AG04450 (cell line): ENCODE data around the gene DBP. TPM values are rescaled to one million over a fixed set of nuclear protein-coding genes. Genes with fewer than 3 reads are reported as not detected.

Experiments used
- CTCF ChIA-PET: fragments of 300-600, 350-600 bp; formaldehyde crosslinking; extraction: SDS; loops from one replicate; lab custom pipeline; 2022; ENCODE audit warnings: antibody characterized with exemption, inconsistent platforms; lab: Charles Lee
- POLR2A ChIA-PET: fragments of 350-600 bp; formaldehyde crosslinking; extraction: SDS; loops from one replicate; lab custom pipeline; 2021; ENCODE audit warnings: antibody characterized with exemption, inconsistent platforms; lab: Yijun Ruan, JAX
- DNase-seq: peaks from one replicate; pipeline ENCODE4 v3.0.0-alpha.2; 2011; ENCODE audit warnings: low read depth, low spot score
- H3K27ac ChIP-seq: one replicate; pipeline ENCODE4 v1.5.1; 2012; ENCODE audit warnings: low read depth, low read length, control low read depth
- H3K27me3 ChIP-seq: one replicate; pipeline ENCODE4 v1.6.0; 2012; ENCODE audit warnings: low read length; ENCODE audit not compliant: control insufficient read depth, insufficient read depth
- H3K4me3 ChIP-seq: 2 replicates; pipeline ENCODE4 v1.5.1; 2011; ENCODE audit warnings: mild to moderate bottlenecking, low read depth, low read length, control low read depth
- H3K9me3 ChIP-seq: 2 replicates; pipeline ENCODE4 v1.5.1; 2012; ENCODE audit warnings: low read length; ENCODE audit not compliant: control insufficient read depth, insufficient read depth
- polyA plus RNA-seq: library from polyadenylated mRNA; depleted of rRNA; stranded (reverse); fragments of >200 nt; gene quantifications from 2 replicates; pipeline ENCODE4 v1.2.3, GENCODE V29; 2011
- TF ChIP-seq, protein P1 (sequence below): IDR thresholded peaks from 2 replicates; pipeline ENCODE4 v1.5.1; 2011; ENCODE audit warnings: low read depth, low read length, control low read depth, inconsistent platforms

The DBP gene
- polyA plus RNA-seq, 1 experiment = 4.0 TPM

DNA sequence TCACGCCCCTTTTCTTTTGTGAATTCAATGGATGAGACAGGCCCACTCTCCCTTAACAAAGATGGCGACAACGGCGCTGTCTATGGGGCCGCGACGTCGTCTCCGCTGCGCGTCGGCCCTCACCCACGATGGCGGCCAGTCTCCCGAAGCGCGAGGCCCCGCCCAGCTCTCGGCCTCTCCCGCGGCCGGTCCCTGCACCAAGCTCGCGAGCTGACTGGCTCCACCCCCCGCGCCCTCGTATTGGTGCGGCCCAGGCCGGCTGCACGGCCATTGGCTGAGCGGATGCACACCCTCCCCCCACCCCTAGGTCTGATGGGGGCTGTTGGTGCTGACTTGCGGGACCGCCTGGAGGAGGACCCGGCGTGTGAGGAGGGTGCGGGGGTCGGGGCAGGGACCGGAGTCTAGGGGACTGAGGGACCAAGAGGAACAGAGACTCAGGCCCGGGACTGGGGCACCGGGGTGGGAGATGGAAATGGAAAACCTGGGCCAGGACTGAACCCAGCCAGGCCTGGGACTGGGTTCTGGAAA lies 13.0 kb downstream of the DBP start:
- peak overlapping the region; percentile 58 for H3K27ac ChIP-seq
- TF ChIP-seq, protein P1, sequence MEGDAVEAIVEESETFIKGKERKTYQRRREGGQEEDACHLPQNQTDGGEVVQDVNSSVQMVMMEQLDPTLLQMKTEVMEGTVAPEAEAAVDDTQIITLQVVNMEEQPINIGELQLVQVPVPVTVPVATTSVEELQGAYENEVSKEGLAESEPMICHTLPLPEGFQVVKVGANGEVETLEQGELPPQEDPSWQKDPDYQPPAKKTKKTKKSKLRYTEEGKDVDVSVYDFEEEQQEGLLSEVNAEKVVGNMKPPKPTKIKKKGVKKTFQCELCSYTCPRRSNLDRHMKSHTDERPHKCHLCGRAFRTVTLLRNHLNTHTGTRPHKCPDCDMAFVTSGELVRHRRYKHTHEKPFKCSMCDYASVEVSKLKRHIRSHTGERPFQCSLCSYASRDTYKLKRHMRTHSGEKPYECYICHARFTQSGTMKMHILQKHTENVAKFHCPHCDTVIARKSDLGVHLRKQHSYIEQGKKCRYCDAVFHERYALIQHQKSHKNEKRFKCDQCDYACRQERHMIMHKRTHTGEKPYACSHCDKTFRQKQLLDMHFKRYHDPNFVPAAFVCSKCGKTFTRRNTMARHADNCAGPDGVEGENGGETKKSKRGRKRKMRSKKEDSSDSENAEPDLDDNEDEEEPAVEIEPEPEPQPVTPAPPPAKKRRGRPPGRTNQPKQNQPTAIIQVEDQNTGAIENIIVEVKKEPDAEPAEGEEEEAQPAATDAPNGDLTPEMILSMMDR = no peak
- no peaks in the 10 kb centered on the region for H3K27me3 ChIP-seq
- H3K4me3 ChIP-seq = peak overlapping the region; percentile 68
- ChIA-PET POLR2A (interaction anchor here (0.7 to 1.3 kb wide), 4 partner anchors 9 to 183 kb away, joined by 3 to 8 read pairs (median 5); no protein-coding TSS in a partner anchor), CTCF (interaction anchor here (1.1 kb wide), 1 partner anchor 369 kb away, joined by 3 read pairs; the partner anchor contains the start of gene RUVBL2)
- peak; percentile 95 for DNase-seq
- H3K9me3 ChIP-seq = no peaks in the 10 kb centered on the region; the same call in 1 of the 2 replicates

DNA sequence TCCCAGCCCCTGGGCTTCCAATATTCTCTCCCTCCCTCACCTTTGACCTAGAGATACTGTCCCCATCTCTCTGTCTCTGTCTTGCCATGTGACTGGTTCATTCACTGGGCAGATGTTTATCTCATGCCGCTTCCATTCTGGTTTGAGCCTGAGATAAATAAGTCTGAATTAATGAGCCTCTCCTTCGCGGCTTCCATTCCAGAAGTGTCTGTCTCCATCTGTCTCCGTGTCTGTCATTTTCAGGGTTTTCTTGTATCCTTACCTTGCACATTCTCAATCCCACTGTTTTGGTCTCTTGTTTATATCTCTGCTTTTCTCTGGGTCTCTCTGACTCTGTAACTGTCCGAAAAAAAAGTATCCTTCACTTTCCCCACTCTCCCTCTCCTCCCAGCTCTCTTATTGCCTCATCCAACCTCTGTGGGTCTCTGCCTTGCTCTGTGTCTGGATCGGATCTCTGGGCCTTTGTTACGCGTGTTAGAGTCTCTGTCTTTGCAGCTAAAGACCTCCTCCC lies 13.6 kb downstream of the DBP start:
- DNase-seq = no peak
- Histone ChIP-seq H3K27ac (peak overlapping the region; percentile 58), H3K9me3 (no peaks in the 10 kb centered on the region; the same call in 1 of the 2 replicates), H3K4me3 (peak overlapping the region; percentile 55), H3K27me3 (no peaks in the 10 kb centered on the region)
- POLR2A ChIA-PET = interaction anchor here (0.7 to 1.3 kb wide), 4 partner anchors 9 to 183 kb away, joined by 3 to 8 read pairs (median 5); no protein-coding TSS in a partner anchor
- CTCF ChIA-PET = interaction anchor here (1.1 kb wide), 1 partner anchor 370 kb away, joined by 3 read pairs; the partner anchor contains the start of gene RUVBL2
- TF ChIP-seq, protein P1 = no peak

DNA sequence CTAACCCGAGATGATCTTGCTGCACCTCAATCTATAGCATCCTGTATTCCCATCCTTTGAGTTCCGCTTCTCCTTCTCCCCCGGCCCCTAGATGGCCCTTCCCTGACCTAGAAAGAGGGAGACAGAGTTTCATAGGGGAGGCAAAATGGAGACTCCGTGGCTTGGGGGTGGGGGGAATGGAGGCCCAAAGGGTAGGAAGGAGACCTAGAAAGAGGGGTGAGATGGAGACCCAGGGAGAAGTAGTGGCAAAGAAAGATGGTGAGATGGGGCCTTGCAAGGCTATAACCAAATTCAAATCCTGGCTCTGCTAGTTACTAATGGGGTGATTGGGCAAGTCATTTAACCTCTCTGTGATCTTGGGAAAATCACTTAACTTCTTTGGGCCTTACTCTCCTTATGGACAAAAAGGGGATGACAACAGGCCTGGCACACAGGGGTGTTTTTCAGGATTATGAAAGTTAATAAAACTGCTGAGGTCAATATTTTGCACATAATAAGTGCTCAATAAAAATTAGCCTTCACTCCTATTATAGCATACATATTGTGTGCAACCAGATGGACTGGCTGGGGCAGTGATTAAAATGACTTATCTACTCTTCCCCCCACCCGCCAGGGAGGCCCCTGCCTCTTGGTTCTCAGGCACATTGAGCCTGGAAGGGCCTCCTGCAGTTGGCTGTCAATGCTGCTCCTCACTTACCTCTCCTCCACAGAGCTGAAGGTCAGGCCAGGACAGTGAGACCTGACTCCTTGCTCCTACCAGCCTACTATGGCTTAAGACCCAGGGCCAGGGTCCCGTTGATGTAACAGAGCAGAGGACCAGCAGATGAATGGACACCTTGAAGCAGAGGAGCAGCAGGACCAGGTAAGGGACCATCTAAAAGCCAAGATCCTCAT lies 17.2 kb downstream of the DBP start:
- CTCF ChIA-PET = interaction anchor here (1.2 kb wide), 1 partner anchor 11 kb away, joined by 4 read pairs; no protein-coding TSS in a partner anchor
- Histone ChIP-seq H3K4me3 (peak overlapping the region; percentile 75), H3K27me3 (no peaks in the 10 kb centered on the region), H3K9me3 (no peaks in the 10 kb centered on the region; the same call in 1 of the 2 replicates), H3K27ac (peak overlapping the region; percentile 82)
- DNase-seq = no peak
- POLR2A ChIA-PET = interaction anchor here (0.6 to 1.6 kb wide), 17 partner anchors 8 to 373 kb away, joined by 3 to 25 read pairs (median 5); partner anchors contain the start of genes CA11, DBP, GYS1 and RUVBL2
- TF ChIP-seq, protein P1 = peak; percentile 4; the same call in 1 of the 2 replicates

DNA sequence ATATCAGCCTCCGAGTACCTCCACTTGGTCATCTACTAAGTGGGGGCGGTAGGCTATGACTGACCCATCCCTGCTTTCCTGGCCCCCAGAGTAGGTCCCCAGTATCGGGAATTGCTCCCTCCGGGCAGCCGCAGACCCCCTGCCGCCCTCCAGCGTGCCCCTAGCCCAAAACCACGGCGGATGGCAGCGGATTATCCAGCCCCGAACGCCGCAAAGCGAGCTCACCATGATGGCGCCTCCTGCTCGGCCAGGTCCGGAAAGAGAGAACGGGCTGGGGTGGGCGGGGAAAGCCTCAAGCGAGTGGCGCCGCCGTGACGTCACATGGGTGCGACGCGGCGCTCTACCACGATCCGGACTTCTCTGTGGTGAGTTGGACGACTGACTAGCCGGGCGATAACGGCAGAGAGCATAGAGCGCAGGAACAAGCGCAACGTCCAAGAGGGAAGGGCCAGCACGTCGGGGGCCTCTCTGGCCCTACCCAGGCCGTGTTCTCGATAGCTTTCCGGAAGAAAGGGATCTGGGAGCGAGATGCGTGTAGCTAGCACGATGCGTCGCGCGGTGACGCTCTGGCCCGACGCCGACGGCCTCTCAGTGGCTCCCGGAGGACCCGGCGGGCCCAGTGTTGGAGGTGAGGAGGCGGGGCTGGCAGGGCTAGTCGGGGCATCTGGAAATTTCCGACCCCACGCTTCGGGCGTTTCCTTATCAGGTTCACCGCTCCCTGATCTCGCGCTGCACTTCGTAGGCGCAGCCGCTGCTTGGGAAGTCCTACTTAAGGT lies 18.1 kb downstream of the DBP start, which contains the start of the genes RPL18 and SPHK2:
Gene RPL18, minus strand, starts transcription at position 263 of the 776 bp plus-strand sequence. Its CDS starts 35 bp downstream, at position 228.
Gene SPHK2, plus strand, starts transcription at position 591 of the 776 bp plus-strand sequence. CDS start 1,009 bp downstream, outside the sequence.
- H3K9me3 ChIP-seq = no peaks in the 10 kb centered on the region; the same call in 1 of the 2 replicates
- ChIA-PET CTCF (interaction anchor here (0.7 to 1.2 kb wide), 3 partner anchors 10 to 31 kb away, joined by 3 to 5 read pairs (median 4); no protein-coding TSS in a partner anchor), POLR2A (interaction anchor here (0.5 to 1.6 kb wide), 25 partner anchors 9 to 598 kb away, joined by 3 to 25 read pairs (median 5); partner anchors contain the start of genes CA11, DBP, GYS1 and RUVBL2)
- peak within 1 kb of the TSS; percentile 97 for H3K4me3 ChIP-seq
- TF ChIP-seq, protein P1 = no peak
- DNase-seq = peak; percentile 100
- peak within 1 kb of the TSS; percentile 86 for H3K27ac ChIP-seq
- H3K27me3 ChIP-seq = no peaks in the 10 kb centered on the region
